BJ (cell line): ENCODE data around the gene DNAJB7. TPM values are rescaled to one million over a fixed set of nuclear protein-coding genes. Genes with fewer than 3 reads are reported as not detected.

Experiments
- CTCF ChIA-PET: fragments of 350-600 bp; formaldehyde crosslinking; extraction: SDS; loops from one replicate; lab custom pipeline; 2021; ENCODE audit warnings: antibody characterized with exemption, inconsistent platforms; lab: Yijun Ruan, JAX
- POLR2A ChIA-PET: fragments of 300-600 bp; sonication (Branson Sonifier 250); formaldehyde crosslinking; extraction: SDS; loops from one replicate; lab custom pipeline; 2021; ENCODE audit warnings: antibody characterized with exemption; lab: Charles Lee
- DNase-seq: peaks from one replicate; pipeline ENCODE4 v3.0.0-alpha.2; 2011; ENCODE audit warnings: low read depth
- H3K27me3 ChIP-seq: 2 replicates; pipeline ENCODE4 v1.6.0; 2011; ENCODE audit warnings: low read length; ENCODE audit not compliant: control insufficient read depth, insufficient read depth
- H3K36me3 ChIP-seq: 2 replicates; pipeline ENCODE4 v1.5.1; 2011; ENCODE audit warnings: low read length; ENCODE audit not compliant: control insufficient read depth, insufficient read depth
- H3K4me3 ChIP-seq: 2 replicates; pipeline ENCODE4 v1.5.1; 2011; ENCODE audit warnings: low read depth, mild to moderate bottlenecking, control low read depth, low read length
- CTCF ChIP-seq: IDR thresholded peaks from 2 replicates; pipeline ENCODE4 v1.5.1; 2011; ENCODE audit warnings: low read depth, mild to moderate bottlenecking, control low read depth, inconsistent platforms, low read length, moderate library complexity; ENCODE audit not compliant: insufficient read depth
- polyA plus RNA-seq: library from polyadenylated mRNA; depleted of rRNA; stranded (reverse); fragments of >200 nt; gene quantifications from 2 replicates; pipeline ENCODE4 v1.2.3, GENCODE V29; 2011

DNAJB7 gene
- polyA plus RNA-seq, 1 experiment = not detected

- POLR2A ChIA-PET = interaction anchor here (0.6 kb wide), 1 partner anchor 253 kb away, joined by 4 read pairs; no protein-coding TSS in a partner anchor
- peak; percentile 81 for DNase-seq
- no peaks in the 10 kb centered on the region for H3K36me3 ChIP-seq
These were observed 5.2 kb downstream of the DNAJB7 start, which contains the start of the genes ST13 and XPNPEP3 for GRCh38 chr22:40856513-40857308. Gene ST13 (minus strand): TSS chr22:40856639. CDS start chr22:40856540, 99 bp downstream. Gene XPNPEP3 (plus strand): TSS chr22:40857148. CDS start chr22:40857182, 34 bp downstream.

GRCh38 chr22:40855979-40856512 lies 5.9 kb downstream of the DNAJB7 start:
- ChIA-PET CTCF (interaction anchor here (1.8 kb wide), 1 partner anchor 173 kb away, joined by 4 read pairs; no protein-coding TSS in a partner anchor), POLR2A (no interaction called here)
- DNase-seq = no peak
- Histone ChIP-seq H3K27me3 (no peaks in the 10 kb centered on the region), H3K4me3 (peak overlapping the region; percentile 99), H3K36me3 (no peaks in the 10 kb centered on the region)
- no peak for TF ChIP-seq CTCF

More at GRCh38 chr22:40856513-40857308, 5.2 kb downstream of the DNAJB7 start, which contains the start of the genes ST13 and XPNPEP3:
- TF ChIP-seq CTCF = 0 out of 2 replicates have a peak, but pooled peaks have one; percentile 20
- CTCF ChIA-PET = interaction anchor here (1.5 to 1.8 kb wide), 3 partner anchors 10 to 174 kb away, joined by 4 to 10 read pairs (median 4); no protein-coding TSS in a partner anchor
- Histone ChIP-seq H3K4me3 (peak within 1 kb of the TSS; percentile 99), H3K27me3 (no peaks in the 10 kb centered on the region)

GRCh38 chr22:40855071-40855978 lies 6.6 kb downstream of the DNAJB7 start:
- ChIA-PET POLR2A (no interaction called here), CTCF (interaction anchor here (0.7 to 1.8 kb wide), 2 partner anchors 44 to 172 kb away, joined by 3 to 4 read pairs; no protein-coding TSS in a partner anchor)
- peak overlapping the region; percentile 99 for H3K4me3 ChIP-seq
- no peaks in the 10 kb centered on the region for H3K27me3 ChIP-seq
- TF ChIP-seq CTCF = no peak
- H3K36me3 ChIP-seq = no peaks in the 10 kb centered on the region
- DNase-seq = no peak

GRCh38 chr22:40853961-40854360 lies 8.0 kb downstream of the DNAJB7 start:
- POLR2A ChIA-PET = no interaction called here
- H3K27me3 ChIP-seq = no peaks in the 10 kb centered on the region
- H3K4me3 ChIP-seq = no peak overlapping the region
- H3K36me3 ChIP-seq = peaks cover 2% of the 10 kb centered on the region
- CTCF ChIA-PET = interaction anchor here (1.0 kb wide), 1 partner anchor 171 kb away, joined by 3 read pairs; no protein-coding TSS in a partner anchor
- TF ChIP-seq CTCF = no peak
- DNase-seq = no peak
